ENCODE results near the gene HAPSTR1.

HAPSTR1 gene

DNA sequence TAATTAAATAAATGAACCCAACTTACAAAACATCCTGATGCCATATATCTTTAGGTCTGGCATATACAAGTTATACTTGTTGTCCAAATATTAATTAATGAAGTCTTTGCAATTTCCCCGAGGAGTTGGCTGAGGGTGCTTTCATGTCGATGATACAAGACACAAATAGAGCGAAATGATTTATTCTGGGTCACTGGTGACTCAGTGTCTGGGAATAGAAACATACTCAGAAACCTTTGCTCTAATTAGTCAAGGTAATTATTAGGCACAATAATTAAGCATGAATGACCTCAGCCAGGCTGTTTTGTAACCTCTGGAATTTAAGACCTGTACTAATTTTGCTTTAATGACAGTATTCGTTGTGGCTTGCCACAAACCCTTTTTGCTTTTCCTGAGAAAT lies 37.0 kb upstream of the HAPSTR1 start:
- Histone ChIP-seq H3K27ac (no peak overlapping the region), H3K27me3 (no peaks in the 10 kb centered on the region), H3K36me3 (no peaks in the 10 kb centered on the region), H3K4me3 (ENCODE audit: low read depth in 1 of 2, low read length in 1 of 2) (no peak overlapping the region), H3K9me3 (no peaks in the 10 kb centered on the region), H3K4me1 (ENCODE audit: control insufficient read depth in 1 of 2, insufficient read depth in 1 of 2, low read depth in 1 of 2, low read length in 1 of 2) (peaks cover 0 to 3% of the 10 kb centered on the region in 2 experiments)
- TF ChIP-seq, protein P1, sequence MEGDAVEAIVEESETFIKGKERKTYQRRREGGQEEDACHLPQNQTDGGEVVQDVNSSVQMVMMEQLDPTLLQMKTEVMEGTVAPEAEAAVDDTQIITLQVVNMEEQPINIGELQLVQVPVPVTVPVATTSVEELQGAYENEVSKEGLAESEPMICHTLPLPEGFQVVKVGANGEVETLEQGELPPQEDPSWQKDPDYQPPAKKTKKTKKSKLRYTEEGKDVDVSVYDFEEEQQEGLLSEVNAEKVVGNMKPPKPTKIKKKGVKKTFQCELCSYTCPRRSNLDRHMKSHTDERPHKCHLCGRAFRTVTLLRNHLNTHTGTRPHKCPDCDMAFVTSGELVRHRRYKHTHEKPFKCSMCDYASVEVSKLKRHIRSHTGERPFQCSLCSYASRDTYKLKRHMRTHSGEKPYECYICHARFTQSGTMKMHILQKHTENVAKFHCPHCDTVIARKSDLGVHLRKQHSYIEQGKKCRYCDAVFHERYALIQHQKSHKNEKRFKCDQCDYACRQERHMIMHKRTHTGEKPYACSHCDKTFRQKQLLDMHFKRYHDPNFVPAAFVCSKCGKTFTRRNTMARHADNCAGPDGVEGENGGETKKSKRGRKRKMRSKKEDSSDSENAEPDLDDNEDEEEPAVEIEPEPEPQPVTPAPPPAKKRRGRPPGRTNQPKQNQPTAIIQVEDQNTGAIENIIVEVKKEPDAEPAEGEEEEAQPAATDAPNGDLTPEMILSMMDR (IDR thresholded peaks at IDR 0.05): no peak

DNA sequence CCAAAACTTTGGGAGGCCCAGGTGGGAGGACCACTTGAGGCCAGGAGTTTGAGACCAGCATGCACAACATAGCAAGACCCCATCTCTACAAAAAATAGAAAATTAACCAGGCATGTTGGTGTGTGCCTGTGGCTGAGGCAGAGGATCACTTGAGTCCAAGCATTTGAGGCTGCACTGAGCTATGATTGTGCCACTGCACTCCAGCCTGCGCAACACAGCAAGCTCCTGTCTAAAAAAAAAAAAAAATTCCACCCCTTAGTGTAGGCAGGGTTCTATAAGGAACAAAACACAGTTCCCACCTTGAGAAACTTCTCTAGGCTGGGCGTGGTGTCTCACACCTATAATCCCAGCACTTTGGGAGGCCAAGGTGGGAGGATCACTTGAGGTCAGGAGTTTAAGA lies 36.3 kb upstream of the HAPSTR1 start:
- peaks cover 0 to 3% of the 10 kb centered on the region in 2 experiments for H3K4me1 ChIP-seq (ENCODE audit: control insufficient read depth in 1 of 2, insufficient read depth in 1 of 2, low read depth in 1 of 2, low read length in 1 of 2)
- TF ChIP-seq, protein P1 (IDR thresholded peaks at IDR 0.05): no peak
- no peaks in the 10 kb centered on the region for H3K9me3 ChIP-seq
- no peaks in the 10 kb centered on the region for H3K27me3 ChIP-seq
- no peak overlapping the region for H3K27ac ChIP-seq
- no peak overlapping the region for H3K4me3 ChIP-seq (ENCODE audit: low read depth in 1 of 2, low read length in 1 of 2)
- H3K36me3 ChIP-seq: no peaks in the 10 kb centered on the region

DNA sequence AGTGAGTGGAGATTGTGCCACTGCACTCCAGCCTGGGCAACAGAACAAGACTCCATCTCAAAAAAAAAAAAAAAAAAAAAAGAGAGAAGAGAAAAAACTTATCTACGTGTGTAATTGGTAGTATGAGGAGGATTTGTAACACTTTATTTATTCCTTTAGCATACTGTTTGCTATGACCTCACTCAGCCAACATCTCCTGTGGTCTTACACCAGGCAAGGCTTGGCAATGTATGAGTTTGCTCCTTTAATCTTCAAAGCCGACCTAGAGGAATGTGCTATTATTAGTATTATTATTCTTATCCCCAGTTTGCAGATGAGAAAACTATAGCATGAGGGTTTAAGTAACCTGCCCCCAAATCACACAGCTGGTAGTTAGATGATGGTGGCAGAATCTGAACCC lies 35.8 kb upstream of the HAPSTR1 start:
- H3K27me3 ChIP-seq: peaks cover 5% of the 10 kb centered on the region
- no peaks in the 10 kb centered on the region for H3K36me3 ChIP-seq
- H3K4me3 ChIP-seq (ENCODE audit: low read depth in 1 of 2, low read length in 1 of 2): no peak overlapping the region
- no peaks in the 10 kb centered on the region for H3K9me3 ChIP-seq
- H3K4me1 ChIP-seq (ENCODE audit: control insufficient read depth in 1 of 2, insufficient read depth in 1 of 2, low read depth in 1 of 2, low read length in 1 of 2): peaks cover 0 to 3% of the 10 kb centered on the region in 2 experiments
- no peak overlapping the region for H3K27ac ChIP-seq
- TF ChIP-seq, protein P1 (IDR thresholded peaks at IDR 0.05): no peak

DNA sequence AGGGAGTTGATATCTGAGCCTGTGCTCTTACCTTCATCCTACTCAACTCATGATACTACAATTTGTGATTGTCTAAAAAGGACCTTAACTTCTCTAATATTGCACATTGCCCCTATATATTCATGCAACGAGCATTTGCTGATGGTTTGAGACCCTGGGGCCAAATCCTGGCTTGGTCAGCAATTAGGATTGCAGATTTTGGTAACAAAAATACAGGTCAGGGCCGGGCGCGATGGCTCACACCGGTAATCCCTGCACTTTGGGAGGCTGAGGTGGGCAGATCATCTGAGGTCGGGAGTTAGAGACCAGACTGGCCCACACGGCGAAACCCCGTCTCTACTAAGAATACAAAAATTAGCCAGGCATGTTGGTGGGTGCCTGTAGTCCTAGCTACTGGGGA lies 35.4 kb upstream of the HAPSTR1 start:
- Histone ChIP-seq H3K36me3 (no peaks in the 10 kb centered on the region), H3K27ac (no peak overlapping the region), H3K4me1 (ENCODE audit: control insufficient read depth in 1 of 2, insufficient read depth in 1 of 2, low read depth in 1 of 2, low read length in 1 of 2) (peaks cover under 1 to 3% of the 10 kb centered on the region in 2 experiments), H3K4me3 (ENCODE audit: low read depth in 1 of 2, low read length in 1 of 2) (no peak overlapping the region), H3K9me3 (no peaks in the 10 kb centered on the region), H3K27me3 (peaks cover 7% of the 10 kb centered on the region)
- TF ChIP-seq, protein P1 (IDR thresholded peaks at IDR 0.05): no peak

DNA sequence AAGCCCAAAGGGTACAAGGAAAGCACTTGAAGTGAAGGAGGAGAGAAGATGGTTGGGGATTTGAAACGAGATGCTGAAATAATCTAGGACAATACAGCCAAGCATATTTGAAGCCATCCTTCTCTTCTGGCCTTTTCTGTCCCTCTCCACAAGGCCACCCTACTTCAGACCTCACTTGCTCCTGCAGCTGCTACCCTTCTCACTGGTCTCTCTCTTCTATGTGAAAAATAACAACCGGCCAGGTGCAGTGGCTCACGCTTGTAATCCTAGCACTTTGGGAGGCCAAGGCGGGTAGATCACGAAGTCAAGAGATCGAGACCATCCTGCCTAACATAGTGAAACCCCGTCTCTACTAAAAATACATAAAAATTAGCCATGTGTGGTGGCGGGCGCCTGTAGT lies 33.2 kb upstream of the HAPSTR1 start:
- no peak overlapping the region for H3K4me3 ChIP-seq (ENCODE audit: low read depth in 1 of 2, low read length in 1 of 2)
- no peaks in the 10 kb centered on the region for H3K9me3 ChIP-seq
- H3K36me3 ChIP-seq: no peaks in the 10 kb centered on the region
- peaks cover 19% of the 10 kb centered on the region for H3K27me3 ChIP-seq
- H3K27ac ChIP-seq: no peak overlapping the region
- H3K4me1 ChIP-seq (ENCODE audit: control insufficient read depth in 1 of 2, insufficient read depth in 1 of 2, low read depth in 1 of 2, low read length in 1 of 2): peaks cover 5 to 6% of the 10 kb centered on the region in 2 experiments
- TF ChIP-seq, protein P1 (IDR thresholded peaks at IDR 0.05): no peak

DNA sequence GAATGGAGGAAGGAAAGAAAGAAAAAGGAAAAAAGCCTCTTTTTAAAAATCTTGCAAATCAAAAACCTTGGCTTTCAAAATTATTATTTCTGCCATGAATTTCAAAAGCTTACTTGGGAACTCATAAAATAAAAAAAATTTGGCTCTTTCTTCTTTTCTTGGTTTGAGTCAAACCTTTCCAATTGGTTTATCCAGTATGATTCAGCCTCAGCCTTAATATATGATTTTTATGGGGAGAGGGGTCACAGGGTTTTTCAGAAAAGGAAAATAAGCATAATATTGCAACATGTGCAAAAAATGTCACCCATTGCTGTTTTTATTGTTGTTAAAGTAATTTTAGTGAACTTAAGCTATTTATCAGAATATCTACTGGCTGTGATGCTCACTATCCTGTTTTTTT lies 31.2 kb upstream of the HAPSTR1 start:
- H3K36me3 ChIP-seq: no peaks in the 10 kb centered on the region
- H3K4me1 ChIP-seq (ENCODE audit: control insufficient read depth in 1 of 2, insufficient read depth in 1 of 2, low read depth in 1 of 2, low read length in 1 of 2): peaks cover 5 to 6% of the 10 kb centered on the region in 2 experiments
- peaks cover 19% of the 10 kb centered on the region for H3K27me3 ChIP-seq
- TF ChIP-seq, protein P1 (IDR thresholded peaks at IDR 0.05): no peak
- no peaks in the 10 kb centered on the region for H3K9me3 ChIP-seq
- no peak overlapping the region for H3K27ac ChIP-seq
- H3K4me3 ChIP-seq (ENCODE audit: low read depth in 1 of 2, low read length in 1 of 2): no peak overlapping the region

Data from neutrophil (primary cell).